HT-29 (cell line): ENCODE measurements around the gene SPRR3. TPM values are rescaled to one million over a fixed set of nuclear protein-coding genes. Genes with fewer than 3 reads are reported as not detected.
"Not testable (repeated sequence)": the region's sequence is repeated elsewhere in the genome, so short reads cannot be mapped to it uniquely, and the experiment has no call there.

Experiments used
- DNase-seq: peaks from one replicate; pipeline ENCODE4 v3.0.0-alpha.2; 2015; ENCODE audit warnings: low spot score
- total RNA-seq: library from RNA; depleted of rRNA; stranded (reverse); fragments of >200 nt; shearing (Covaris generic); gene quantifications from 2 replicates; pipeline ENCODE4 v1.2.3, GENCODE V29; 2014

Gene SPRR3
- total RNA-seq, 1 experiment from 2014 or later = 0.20 TPM

- DNase-seq = peak; percentile 8
Measured at GRCh38 chr1:152983234-152983633, 18.3 kb upstream of the SPRR3 start.

GRCh38 chr1:152983743-152984142 lies 17.8 kb upstream of the SPRR3 start, which contains the start of gene SPRR1A:
TSS of gene SPRR1A (plus strand) at chr1:152984081. CDS start at chr1:152985231, 1,150 bp downstream.
- DNase-seq = peak; percentile 20

- DNase-seq = no peak
Measured at GRCh38 chr1:152986578-152986977, 15.0 kb upstream of the SPRR3 start.

- no peak for DNase-seq
Measured at GRCh38 chr1:152993186-152993585, 8.4 kb upstream of the SPRR3 start.

GRCh38 chr1:152995842-152996241 lies 5.7 kb upstream of the SPRR3 start:
- DNase-seq = no peak

GRCh38 chr1:152996633-152997400 lies 4.7 kb upstream of the SPRR3 start:
- DNase-seq = no peak

GRCh38 chr1:152997901-152998300 lies 3.6 kb upstream of the SPRR3 start:
- DNase-seq = no peak

- DNase-seq = no peak
Measured at GRCh38 chr1:152998476-152998875, 3.1 kb upstream of the SPRR3 start.

- no peak for DNase-seq
Measured at GRCh38 chr1:152999818-153000217, 1.7 kb upstream of the SPRR3 start.

- DNase-seq = no peak
Measured at GRCh38 chr1:153000294-153000693, 1.3 kb upstream of the SPRR3 start.

GRCh38 chr1:153011235-153011758 lies 9.7 kb downstream of the SPRR3 start:
- not testable (repeated sequence) for DNase-seq

GRCh38 chr1:153021829-153022228 lies 20.3 kb downstream of the SPRR3 start:
- DNase-seq = not testable (repeated sequence)

GRCh38 chr1:153022340-153022739 lies 20.8 kb downstream of the SPRR3 start:
- DNase-seq = not testable (repeated sequence)

- no peak for DNase-seq
Measured at GRCh38 chr1:153023109-153023508, 21.6 kb downstream of the SPRR3 start.

GRCh38 chr1:153024413-153024812 lies 22.9 kb downstream of the SPRR3 start:
- DNase-seq = no peak

- no peak for DNase-seq
Measured at GRCh38 chr1:153025797-153026196, 24.2 kb downstream of the SPRR3 start.

GRCh38 chr1:153028766-153029165 lies 27.2 kb downstream of the SPRR3 start:
- no peak for DNase-seq

- peak; percentile 4 for DNase-seq
Measured at GRCh38 chr1:153030895-153031294, 29.3 kb downstream of the SPRR3 start, which contains the start of gene SPRR1B. TSS of gene SPRR1B (plus strand) at chr1:153031203. CDS start at chr1:153032346, 1,143 bp downstream.

- no peak for DNase-seq
Measured at GRCh38 chr1:153032073-153032472, 30.5 kb downstream of the SPRR3 start.

GRCh38 chr1:153032677-153033308 lies 31.2 kb downstream of the SPRR3 start:
- peak; percentile 69 for DNase-seq

- DNase-seq = no peak
Measured at GRCh38 chr1:153035211-153035610, 33.7 kb downstream of the SPRR3 start.

- no peak for DNase-seq
Measured at GRCh38 chr1:153040950-153041631, 39.5 kb downstream of the SPRR3 start, which contains the start of gene SPRR2D. TSS of gene SPRR2D (minus strand) at chr1:153041120. CDS start at chr1:153040346, 774 bp downstream.
